Bronchial epithelial cell (primary cell): ENCODE data around the gene CAPN11. TPM values are rescaled to one million over a fixed set of nuclear protein-coding genes. Genes with fewer than 3 reads are reported as not detected.
"Not testable (repeated sequence)": the region's sequence is repeated elsewhere in the genome, so short reads cannot be mapped to it uniquely, and the experiment has no call there.

Experiments
- DNase-seq: peaks from one replicate; pipeline ENCODE4 v3.0.0-alpha.2; 2010; ENCODE audit warnings: low read depth
- FAIRE-seq: peaks from 2 replicates; lab custom pipeline; 2011; peaks lifted over from hg19 to GRCh38; lab: Jason Lieb, UNC
- H3K27me3 ChIP-seq: 2 replicates; pipeline ENCODE4 v1.5.1; 2011; ENCODE audit warnings: low read length; ENCODE audit not compliant: control insufficient read depth, insufficient read depth
- H3K36me3 ChIP-seq: 2 replicates; pipeline ENCODE4 v1.5.1; 2011; ENCODE audit warnings: low read length; ENCODE audit not compliant: control insufficient read depth, insufficient read depth
- H3K4me3 ChIP-seq: 2 replicates; pipeline ENCODE4 v1.5.1; 2011; ENCODE audit warnings: mild to moderate bottlenecking, low read depth, low read length, control low read depth
- total RNA-seq: library from RNA; depleted of rRNA; stranded (reverse); fragments of >200 nt; gene quantifications from 2 replicates; pipeline ENCODE4 v1.2.1, GENCODE V29; 2014
- TF ChIP-seq, protein P1 (sequence below): IDR thresholded peaks from 2 replicates; pipeline ENCODE4 v1.5.1; 2011; ENCODE audit warnings: mild to moderate bottlenecking, moderate library complexity, low read length, control low read depth, inconsistent platforms; ENCODE audit not compliant: insufficient read depth, severe bottlenecking

The CAPN11 gene
- total RNA-seq, 1 donor from 2014 or later = not detected

DNA sequence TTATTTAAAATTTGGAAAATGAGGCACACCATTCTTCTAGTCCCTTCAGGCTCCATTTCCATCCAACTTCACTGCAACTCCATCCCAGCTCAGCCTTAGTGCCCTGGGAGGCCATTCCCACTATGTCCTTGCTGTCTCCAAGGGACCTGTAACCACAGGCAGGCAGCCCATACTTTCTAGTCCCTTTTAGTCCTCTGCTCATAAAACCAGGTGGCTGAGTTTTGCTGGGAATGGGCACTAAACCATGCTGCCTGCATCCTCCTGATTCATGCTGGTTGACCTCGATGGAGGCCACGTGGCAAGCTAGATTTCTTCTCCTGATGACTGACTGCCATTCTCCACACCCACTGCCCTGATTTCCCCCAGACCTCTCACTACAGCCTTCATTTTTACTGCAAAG, 30.6 kb downstream of the CAPN11 start:
- DNase-seq = no peak
- TF ChIP-seq, protein P1, sequence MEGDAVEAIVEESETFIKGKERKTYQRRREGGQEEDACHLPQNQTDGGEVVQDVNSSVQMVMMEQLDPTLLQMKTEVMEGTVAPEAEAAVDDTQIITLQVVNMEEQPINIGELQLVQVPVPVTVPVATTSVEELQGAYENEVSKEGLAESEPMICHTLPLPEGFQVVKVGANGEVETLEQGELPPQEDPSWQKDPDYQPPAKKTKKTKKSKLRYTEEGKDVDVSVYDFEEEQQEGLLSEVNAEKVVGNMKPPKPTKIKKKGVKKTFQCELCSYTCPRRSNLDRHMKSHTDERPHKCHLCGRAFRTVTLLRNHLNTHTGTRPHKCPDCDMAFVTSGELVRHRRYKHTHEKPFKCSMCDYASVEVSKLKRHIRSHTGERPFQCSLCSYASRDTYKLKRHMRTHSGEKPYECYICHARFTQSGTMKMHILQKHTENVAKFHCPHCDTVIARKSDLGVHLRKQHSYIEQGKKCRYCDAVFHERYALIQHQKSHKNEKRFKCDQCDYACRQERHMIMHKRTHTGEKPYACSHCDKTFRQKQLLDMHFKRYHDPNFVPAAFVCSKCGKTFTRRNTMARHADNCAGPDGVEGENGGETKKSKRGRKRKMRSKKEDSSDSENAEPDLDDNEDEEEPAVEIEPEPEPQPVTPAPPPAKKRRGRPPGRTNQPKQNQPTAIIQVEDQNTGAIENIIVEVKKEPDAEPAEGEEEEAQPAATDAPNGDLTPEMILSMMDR = no peak
- Histone ChIP-seq H3K36me3 (no peaks in the 10 kb centered on the region), H3K27me3 (no peaks in the 10 kb centered on the region), H3K4me3 (no peak overlapping the region)
- no peak for FAIRE-seq

DNA sequence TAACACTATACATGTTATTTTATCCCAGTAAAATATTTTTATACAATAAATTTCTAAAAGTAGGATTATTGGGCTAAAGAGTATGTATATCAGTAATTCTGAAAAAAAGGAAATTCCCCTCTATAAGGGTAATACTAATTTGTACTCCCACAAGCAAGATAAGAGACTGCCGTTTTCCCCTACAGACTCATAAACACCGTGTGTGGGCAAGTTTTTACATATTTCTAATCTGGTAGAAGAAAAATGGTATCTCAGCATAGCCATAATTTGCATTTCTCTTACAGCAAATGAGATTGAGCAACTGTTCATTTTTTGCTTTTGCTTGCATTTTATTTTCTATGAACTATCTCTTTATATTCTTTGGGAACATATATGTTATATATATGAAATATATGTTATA, 32.1 kb downstream of the CAPN11 start:
- no peaks in the 10 kb centered on the region for H3K27me3 ChIP-seq
- DNase-seq (no peak), FAIRE-seq (no peak)
- TF ChIP-seq, protein P1 = no peak
- H3K4me3 ChIP-seq = no peak overlapping the region
- H3K36me3 ChIP-seq = no peaks in the 10 kb centered on the region

DNA sequence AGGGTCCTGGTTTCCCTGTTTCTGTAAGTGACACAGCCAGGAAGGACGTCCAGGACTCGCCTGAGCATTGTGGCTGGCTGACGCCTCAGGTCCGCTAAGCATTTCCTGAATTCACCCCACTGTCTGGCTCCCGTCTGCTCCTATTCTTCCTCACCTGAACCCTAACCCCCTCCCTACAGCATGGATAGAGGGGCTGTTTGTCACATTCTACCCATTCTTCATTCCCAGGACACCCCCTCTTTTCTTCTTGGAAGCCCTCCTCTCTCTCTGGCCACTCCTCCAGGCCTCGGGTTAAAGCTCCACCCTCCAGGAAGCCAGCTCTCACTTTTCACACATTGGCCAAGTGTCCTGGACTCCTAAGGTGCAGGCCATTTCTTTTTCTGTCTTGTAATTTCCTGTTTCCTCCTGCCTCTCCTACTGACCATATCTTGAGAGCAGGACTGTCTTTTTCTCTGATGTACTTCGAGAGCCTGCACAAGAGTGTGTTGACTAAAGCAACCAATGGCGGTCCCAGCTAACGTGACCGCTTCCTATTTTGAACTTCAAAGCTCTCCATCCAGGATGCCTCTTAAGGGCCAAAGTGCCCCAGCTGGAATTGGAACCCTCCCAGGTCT, 33.9 kb downstream of the CAPN11 start:
- DNase-seq (no peak), FAIRE-seq (no peak)
- TF ChIP-seq, protein P1 = no peak
- no peaks in the 10 kb centered on the region for H3K27me3 ChIP-seq
- no peak overlapping the region for H3K4me3 ChIP-seq
- H3K36me3 ChIP-seq = no peaks in the 10 kb centered on the region

DNA sequence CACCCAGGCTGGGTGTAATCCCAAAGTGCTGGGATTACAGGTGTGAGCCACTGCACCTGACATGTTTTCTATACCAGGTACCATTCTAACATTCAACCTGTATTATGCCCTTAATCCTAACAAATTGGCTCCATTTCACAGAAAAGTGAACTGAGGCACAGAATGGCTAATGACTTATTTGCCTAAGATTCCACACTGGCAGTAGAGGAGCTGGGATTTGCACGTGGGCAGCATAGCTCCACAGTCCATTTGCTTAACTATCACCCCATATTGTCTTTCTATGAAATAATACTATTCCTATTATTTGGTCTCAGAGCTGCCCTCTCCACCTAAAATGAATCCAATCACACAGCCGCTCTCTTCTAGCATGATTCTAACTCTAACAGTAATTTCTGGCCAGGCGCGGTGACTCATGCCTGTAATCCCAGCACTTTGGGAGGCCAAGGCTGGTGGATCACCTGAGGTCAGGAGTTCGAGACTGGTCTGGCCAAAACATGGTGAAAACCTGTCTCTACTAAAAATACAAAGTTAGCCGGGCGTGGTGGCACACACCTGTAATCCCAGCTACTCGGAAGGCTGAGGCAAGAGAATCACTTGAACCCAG, 34.8 kb downstream of the CAPN11 start:
- no peak for DNase-seq
- no peaks in the 10 kb centered on the region for H3K27me3 ChIP-seq
- no peak overlapping the region for H3K4me3 ChIP-seq
- FAIRE-seq = no peak
- TF ChIP-seq, protein P1 = no peak
- no peaks in the 10 kb centered on the region for H3K36me3 ChIP-seq

DNA sequence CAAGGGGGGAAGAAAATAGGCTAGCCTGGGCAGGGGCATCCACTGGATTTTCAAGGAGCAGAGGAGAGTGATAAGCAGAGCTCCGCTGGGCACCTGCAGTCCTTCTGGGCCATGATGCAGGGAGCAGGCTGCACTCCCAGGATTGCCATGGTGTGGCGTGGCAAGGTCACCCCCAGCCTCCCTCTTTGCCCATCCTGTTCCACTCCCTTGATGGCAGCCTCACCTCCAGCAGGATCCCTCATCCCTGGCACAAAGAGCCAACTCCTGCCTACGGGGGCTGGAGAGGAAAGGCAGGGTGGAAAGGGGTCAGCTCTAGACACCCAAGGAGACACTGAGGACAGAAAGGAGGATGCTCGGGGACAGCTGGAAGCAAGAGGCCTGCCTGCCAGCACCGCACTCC, 35.7 kb downstream of the CAPN11 start:
- no peak for DNase-seq
- FAIRE-seq = no peak

DNA sequence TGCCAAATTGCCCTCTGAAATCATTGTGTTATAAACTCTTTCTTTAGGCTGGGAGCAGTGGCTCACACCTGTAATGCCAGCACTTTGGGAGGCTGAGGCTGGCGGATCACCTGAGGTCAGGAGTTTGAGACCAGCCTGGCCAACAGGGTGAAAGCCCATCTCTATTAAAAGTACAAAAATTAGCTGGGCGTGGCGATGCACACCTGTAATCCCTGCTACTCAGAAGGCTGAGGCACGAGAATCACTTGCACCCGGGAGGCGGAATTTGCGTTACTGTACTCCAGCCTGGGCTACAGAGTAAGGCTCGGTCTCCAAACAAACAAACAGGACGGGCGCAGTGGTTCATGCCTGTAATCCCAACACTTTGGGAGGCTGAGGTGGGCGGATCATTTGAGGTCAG, 37.7 kb downstream of the CAPN11 start:
- FAIRE-seq, H3K36me3 ChIP-seq, H3K4me3 ChIP-seq, H3K27me3 ChIP-seq, DNase-seq: not testable (repeated sequence)

More for the DNA sequence above, 35.7 kb downstream of the CAPN11 start:
- Histone ChIP-seq H3K27me3 (no peaks in the 10 kb centered on the region), H3K4me3 (no peak overlapping the region), H3K36me3 (no peaks in the 10 kb centered on the region)
- TF ChIP-seq, protein P1 = no peak
